ENCODE measurements around the gene MUS81.
"Not testable (repeated sequence)": the region's sequence is repeated elsewhere in the genome, so short reads cannot be mapped to it uniquely, and the experiment has no call there.

Gene MUS81

GRCh38 chr11:65848693-65849092 is 11.5 kb upstream of the MUS81 start:
- not testable (repeated sequence) for DNase-seq

- no peak for DNase-seq
Measured at GRCh38 chr11:65849366-65849765, 10.9 kb upstream of the MUS81 start.

- no peak for DNase-seq
Measured at GRCh38 chr11:65849771-65850216, 10.4 kb upstream of the MUS81 start.

DNA sequence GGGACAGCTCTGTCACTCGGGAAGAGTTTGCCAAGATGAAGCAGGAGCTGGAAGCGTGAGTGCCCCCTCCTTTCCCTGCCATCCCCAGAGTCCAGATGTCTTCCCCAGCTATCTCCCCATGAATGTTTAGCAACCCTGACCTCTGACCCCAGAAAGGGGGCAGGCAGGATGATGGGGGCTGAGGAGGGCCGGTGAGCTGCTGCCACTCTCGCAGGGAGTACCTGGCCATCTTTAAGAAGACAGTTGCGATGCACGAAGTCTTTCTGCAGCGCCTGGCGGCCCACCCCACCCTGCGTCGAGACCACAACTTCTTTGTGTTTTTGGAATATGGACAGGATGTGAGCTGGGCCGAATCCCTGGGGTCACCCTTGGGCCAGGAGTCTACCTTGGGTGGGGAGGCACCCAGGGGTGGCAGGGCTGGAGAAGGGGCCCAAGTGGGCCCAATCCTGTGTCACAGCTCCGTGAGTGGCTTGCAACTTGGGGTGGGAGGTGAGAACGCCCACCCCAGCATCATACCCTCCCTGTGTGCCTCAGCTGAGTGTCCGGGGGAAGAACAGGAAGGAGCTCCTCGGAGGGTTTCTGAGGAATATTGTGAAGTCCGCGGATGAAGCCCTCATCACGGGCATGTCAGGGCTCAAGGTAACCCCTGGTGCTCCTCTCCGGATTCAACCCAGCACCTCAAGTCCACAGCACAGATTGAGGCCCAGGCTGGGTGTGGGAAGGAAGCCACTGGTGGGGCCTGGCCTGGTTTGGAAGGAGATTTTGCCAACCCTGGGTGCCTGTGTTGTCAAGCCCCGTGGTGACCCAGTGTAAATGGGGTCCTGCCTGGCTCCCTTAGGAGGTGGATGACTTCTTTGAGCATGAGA is 9.8 kb upstream of the MUS81 start:
- no peak for DNase-seq

DNA sequence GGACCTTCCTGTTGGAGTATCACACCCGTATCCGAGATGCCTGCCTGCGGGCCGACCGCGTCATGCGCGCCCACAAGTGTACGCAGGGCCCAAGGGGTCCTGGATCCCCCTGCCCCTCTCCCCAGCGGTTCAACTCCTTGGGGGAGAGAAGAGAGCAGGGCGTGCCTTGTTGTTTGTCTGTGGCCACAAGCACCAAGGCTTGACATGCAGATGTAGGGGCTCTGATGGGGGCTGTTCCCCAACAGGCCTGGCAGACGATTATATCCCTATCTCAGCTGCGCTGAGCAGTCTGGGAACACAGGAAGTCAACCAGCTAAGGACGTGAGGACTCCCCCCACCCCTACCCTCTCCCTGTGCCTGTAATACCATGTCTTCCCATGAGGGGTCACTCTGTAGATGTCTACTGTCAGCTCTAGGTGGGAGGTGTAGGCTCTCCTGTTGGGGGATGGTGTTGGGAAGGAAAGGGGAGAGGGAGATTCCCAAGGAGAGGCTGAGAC is 9.1 kb upstream of the MUS81 start:
- no peak for DNase-seq

DNA sequence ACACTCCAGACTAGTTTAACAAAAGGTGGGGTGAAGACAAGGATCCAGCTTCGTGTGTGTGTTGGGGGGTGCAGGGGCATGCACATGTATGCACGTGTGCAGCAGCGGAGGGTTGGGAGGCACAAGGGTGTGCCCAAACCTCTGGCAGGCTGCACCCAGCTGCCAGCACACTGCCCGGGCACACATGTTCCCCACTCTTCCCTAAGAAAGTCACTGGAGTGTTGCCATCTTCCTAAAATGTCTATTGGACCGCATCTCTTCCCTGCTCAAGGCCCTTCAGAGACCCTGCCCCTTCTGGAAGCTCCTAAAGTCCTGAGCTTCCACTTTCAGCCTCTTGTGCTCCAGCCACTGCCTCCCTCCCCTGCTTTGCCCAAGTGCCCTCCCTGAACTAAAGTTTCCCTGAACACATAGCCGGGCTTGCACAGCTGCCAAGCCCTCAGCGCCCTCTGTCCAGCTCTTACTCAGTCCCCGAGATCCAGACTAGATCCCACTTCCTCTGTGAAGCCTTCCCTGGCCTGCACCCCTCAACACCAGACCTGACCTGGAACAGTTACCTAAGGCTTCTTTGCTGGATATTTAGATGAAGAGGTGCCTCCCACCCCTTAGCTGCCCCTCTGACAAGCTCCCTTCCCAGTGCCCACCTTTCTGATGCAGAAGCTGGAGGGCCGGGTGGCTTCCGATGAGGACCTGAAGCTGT is 8.3 kb upstream of the MUS81 start:
- DNase-seq: no peak

- no peak for DNase-seq
Measured at GRCh38 chr11:65852508-65853245, 7.6 kb upstream of the MUS81 start.

- DNase-seq: no peak
Measured at GRCh38 chr11:65853246-65853979, 6.8 kb upstream of the MUS81 start.

- DNase-seq: no peak
Measured at GRCh38 chr11:65854161-65854592, 6.1 kb upstream of the MUS81 start.

DNA sequence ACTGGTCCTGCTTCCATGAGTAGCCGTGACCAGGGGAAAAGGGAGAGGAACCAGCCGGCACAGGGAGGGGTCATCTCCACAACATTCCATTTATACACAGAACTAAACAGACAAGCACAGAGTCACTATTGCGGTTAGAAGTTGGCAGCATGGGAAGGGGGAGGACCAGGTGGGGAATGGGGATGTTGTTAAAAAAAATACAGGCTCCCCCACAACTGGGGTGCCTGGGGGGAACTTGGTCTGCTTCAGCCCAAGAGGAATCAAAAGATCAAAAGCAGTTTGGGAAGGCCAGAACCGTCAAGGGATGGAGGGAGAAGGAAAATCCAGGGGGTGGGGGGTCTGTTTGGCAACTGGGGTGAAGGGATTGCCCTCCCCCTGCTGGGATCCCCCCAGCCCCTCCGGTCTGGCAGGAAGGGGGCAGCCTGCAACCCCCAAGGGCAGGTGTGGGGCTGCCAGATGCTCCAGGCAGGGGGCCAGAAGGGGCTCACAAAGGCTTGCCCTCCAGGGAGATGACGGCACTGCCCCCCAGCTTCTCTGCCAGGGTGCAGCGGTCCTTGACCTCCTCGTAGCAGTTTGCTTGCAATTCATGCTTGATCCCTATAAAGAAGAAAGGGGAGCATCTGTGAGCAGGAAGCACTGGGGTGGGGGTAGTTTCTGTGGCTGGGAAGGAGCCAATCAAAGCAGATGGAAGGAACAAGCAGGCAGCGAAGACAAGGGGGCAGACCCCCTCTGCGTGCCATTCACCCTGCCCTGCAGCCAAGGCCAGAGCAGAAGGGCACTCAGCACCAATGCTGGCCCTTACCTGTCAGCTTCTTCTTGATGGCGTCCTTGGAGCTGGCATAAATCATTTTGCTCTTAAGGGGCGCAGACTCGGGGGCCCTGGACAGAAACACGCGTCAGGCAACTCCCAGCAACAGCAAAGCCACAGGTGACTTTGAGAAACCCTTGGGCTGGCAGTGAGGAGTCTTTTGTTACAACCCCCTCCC is 5.1 kb upstream of the MUS81 start:
- no peak for DNase-seq

DNA sequence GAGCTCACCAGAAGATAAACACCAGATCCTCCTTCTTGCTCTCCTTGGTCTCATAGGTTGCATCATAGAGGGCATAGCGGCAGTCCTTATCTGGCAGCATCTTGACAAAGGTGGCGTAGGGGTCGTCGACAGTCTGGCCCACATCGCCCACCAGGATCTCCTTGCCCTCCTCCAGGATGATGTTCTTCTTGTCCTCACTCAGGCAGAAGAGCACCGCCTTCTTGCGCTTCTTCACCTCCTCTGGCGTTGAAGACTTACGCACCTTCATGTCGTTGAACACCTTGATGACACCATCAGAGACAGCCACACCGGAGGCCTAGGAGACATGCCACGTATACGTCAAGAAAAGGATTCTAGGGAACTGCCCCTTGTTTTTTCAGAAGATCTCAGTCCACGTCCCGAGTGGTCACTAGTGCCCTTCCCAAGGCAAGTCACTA is 4.3 kb upstream of the MUS81 start:
- no peak for DNase-seq

DNA sequence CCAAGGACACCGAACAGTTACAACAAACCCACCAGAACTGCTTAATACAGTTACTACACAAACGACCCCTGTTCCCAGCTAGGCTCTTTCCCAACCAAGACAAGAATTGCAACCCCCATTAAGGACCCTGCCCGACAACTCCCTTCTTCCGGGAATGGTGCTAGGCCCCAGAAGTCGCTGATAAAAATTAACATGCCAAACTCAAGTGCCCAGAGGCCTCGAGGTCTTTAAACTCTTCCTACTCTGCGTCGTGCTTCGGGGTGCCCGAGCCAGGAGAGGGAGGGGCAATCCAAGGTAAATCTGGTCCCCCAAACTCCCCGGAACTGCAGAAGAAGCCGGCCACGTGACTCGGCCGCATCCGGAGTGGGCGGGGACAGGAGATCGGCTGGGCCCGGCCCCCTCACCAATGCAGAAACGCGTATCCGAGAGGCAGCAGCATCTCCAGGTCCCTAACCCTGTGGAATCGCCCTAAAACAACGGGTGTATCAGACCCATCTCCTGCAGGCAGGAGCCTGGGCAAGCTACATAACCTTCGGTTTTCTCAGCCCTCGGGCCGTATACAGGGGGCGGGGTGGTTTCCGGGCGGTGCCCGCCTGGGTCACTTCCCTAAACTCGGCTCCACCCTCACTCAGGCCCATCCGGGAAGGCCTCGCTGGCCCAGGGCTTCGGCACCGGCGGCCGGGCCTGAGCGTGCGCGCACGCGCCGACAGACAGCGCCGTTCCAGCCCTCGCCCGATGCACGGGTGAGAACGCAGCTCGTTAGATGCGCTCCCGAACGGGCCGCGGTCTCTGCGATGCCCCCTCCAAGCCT is 3.3 kb upstream of the MUS81 start:
- DNase-seq: peak; percentile 88

- peak; percentile 75 for DNase-seq
Measured at GRCh38 chr11:65857500-65857852, 2.8 kb upstream of the MUS81 start.

DNA sequence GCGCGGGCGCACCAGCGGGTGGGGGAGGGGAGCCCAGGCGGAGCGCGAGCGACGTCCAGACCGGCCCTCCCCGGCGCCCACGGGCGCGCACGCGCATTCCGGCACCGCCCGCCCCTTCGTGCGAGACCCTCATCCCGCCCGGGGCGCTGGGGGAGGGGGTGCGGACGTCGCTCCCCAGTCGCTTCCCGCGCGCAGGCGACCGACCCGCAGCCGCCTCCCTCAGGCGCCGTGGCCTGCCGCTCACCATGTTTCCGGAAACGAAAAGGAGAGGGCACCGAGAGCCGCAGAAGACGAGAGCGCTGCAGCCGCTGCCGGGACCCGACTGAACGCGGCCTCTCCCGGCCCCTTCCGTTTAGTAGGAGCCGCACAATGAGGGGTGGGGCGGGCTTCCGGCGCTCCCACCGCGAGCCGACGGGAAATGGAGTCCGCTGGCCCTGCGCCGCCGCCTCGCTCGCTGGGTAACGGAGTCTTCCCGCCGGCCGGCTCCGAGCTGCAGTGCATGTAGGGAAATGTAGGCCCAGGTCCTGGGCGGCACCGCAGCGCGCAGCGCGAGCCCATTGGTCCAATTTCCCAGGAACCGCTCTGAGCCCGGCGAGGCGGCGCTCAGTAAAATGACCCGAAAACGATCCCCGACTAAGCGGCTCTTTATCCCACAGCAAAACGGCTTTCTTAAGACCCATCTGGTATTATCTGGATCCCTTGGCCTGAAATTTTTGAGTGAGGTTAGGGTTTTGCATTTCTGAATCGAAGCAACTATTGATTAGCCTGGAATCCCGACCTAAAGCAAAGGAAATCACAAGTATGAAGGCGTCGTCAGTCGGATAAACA is 2.2 kb upstream of the MUS81 start, which contains the start of gene CFL1:
Gene CFL1 (minus strand): TSS at position 328 of the 828 bp plus-strand sequence. CDS start 81 bp downstream, at position 247.
- peak; percentile 99 for DNase-seq

- DNase-seq: no peak
Measured at GRCh38 chr11:65858681-65859087, 1.5 kb upstream of the MUS81 start.

DNA sequence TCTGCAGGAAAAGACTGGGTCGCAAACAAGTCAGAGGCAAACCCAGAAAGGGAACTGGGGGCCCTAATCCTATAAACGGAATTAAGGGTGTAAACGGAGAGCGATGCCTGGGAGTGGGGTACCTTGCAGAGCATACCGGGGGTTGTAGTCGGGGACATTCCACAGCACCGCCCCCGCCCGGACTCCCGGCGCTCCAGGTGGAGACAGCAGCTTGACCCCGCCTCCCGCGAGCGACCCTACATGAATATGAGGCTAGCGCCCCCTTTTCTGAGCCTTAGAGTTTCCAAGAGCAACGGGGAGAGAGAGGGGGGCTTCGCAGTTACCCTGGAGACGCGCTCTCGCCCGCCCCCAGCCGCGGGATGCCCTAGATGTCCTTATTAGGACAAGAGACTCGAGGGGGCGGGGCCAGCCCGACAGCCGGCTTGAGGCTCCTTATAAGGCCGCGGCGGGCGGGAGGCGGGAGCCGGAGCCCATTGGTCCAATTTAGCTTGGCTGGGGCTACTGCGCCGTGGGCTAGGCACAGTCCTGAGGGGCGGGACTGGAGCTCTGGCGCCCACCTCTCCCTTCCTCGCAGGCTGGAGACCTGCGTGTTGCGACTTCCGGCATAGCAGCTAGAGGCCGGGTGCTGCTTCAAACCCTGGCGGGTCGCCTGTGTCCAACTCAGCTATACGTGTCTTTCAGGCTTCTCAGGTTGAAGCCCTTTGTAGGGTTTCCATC is 980 bp upstream of the MUS81 start:
- DNase-seq: peak; percentile 100

- DNase-seq: no peak
Measured at GRCh38 chr11:65859812-65860277, 388 bp upstream of the MUS81 start.

- DNase-seq: no peak
Measured at GRCh38 chr11:65861165-65861505, 902 bp downstream of the MUS81 start.
